ENCODE data around the gene LCN15. TPM values are rescaled to one million over a fixed set of nuclear protein-coding genes. Genes with fewer than 3 reads are reported as not detected.
A peak's percentile ranks its signal among the peaks of the same experiment; 100 is the strongest.
"Not testable (repeated sequence)": the region's sequence is repeated elsewhere in the genome, so short reads cannot be mapped to it uniquely, and the experiment has no call there.

LCN15 gene
- total RNA-seq, 6 experiments from 2014 or later = not detected

DNA sequence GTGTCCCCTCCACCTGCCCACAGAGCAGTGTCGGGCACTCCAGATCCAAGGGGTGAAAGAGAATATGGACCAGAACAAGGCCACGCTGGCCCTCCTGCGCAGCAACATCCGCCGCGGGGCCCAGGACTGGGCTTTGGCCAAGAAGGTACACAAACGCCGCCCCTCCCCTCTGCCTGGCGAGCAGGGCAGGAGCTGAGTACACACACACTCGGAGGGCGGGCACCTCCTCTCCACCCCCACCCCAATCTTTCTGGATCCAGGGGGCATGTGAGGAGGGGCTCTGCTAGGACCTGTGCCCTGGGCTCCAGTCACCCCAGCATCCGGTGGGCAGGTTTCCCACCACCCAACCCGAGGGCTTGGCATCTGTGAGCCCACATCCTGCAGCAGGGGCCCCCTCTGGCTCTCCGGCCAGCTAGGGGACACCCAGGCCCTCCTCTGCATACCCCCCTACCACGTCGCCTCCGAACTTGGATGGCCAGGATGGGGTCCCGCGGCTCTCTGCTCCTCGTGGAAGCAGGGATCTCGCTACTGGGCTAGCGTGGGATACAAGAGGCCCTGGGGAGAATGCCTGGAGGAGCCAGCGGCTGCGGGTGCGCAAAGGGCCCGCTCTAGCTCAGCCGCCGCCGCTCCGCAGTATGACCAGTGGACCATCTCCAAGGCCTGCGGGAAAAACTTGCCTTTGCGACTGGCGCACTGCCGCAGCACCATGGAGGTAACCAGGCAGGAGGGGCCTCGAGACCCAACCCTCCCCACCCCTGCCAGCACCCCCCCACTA, 34.9 kb upstream of the LCN15 start:
- no peaks in the 10 kb centered on the region for H3K27me3 ChIP-seq
- 7% methylated on average over 5 of the region's 35 CpGs for WGBS (ENCODE audit: insufficient coverage, low coverage, low lambda C conversion rate, missing lambda C conversion rate)
- ATAC-seq (peak; percentile 56 to 62 (median 57)), DNase-seq (peak; percentile 71 to 77 (median 75))
- H3K9me3 ChIP-seq = no peaks in the 10 kb centered on the region
- peaks cover 0 to 25% (median 13%) of the 10 kb centered on the region in 4 donors for H3K4me1 ChIP-seq
- no peak overlapping the region for H3K27ac ChIP-seq
- H3K36me3 ChIP-seq = no peaks in the 10 kb centered on the region
- H3K4me3 ChIP-seq = peak overlapping the region in 2 of 3 donors; percentile 38 to 39
- intact Hi-C loops (cut with DNase I) = no loop called here
- TF ChIP-seq, protein P1, sequence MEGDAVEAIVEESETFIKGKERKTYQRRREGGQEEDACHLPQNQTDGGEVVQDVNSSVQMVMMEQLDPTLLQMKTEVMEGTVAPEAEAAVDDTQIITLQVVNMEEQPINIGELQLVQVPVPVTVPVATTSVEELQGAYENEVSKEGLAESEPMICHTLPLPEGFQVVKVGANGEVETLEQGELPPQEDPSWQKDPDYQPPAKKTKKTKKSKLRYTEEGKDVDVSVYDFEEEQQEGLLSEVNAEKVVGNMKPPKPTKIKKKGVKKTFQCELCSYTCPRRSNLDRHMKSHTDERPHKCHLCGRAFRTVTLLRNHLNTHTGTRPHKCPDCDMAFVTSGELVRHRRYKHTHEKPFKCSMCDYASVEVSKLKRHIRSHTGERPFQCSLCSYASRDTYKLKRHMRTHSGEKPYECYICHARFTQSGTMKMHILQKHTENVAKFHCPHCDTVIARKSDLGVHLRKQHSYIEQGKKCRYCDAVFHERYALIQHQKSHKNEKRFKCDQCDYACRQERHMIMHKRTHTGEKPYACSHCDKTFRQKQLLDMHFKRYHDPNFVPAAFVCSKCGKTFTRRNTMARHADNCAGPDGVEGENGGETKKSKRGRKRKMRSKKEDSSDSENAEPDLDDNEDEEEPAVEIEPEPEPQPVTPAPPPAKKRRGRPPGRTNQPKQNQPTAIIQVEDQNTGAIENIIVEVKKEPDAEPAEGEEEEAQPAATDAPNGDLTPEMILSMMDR (IDR thresholded peaks at IDR 0.05) = no peak
- no peak for TF ChIP-seq POLR2A (IDR thresholded peaks at IDR 0.05)

DNA sequence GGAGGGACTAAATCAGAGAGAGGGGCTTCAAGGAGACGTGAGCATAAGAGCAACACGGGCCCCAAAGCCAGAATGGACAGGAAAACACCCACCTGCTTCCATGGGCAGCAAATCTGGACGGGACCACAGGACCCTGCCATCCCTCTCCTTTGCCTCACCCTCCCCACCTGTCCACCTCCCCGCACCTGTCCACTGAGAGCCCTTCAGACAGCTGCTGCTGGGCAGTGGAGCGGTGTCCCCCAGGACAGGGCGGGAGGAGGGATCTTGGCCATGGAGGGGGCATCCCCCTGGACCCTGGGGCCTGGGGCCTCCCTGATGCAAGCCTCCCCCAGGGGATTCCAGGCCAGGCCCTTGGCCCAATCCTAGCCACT, 34.4 kb upstream of the LCN15 start:
- TF ChIP-seq, protein P1 (IDR thresholded peaks at IDR 0.05) = no peak
- no peak for TF ChIP-seq POLR2A (IDR thresholded peaks at IDR 0.05)
- WGBS (ENCODE audit: insufficient coverage, low coverage, low lambda C conversion rate, missing lambda C conversion rate) = no CpG with 5 or more reads among the region's 6 CpGs
- intact Hi-C loops (cut with DNase I) = no loop called here
- peaks cover 0 to 25% (median 13%) of the 10 kb centered on the region in 4 donors for H3K4me1 ChIP-seq
- H3K36me3 ChIP-seq = no peaks in the 10 kb centered on the region
- no peak overlapping the region for H3K4me3 ChIP-seq
- no peak for ATAC-seq
- H3K27me3 ChIP-seq = no peaks in the 10 kb centered on the region
- H3K9me3 ChIP-seq = no peaks in the 10 kb centered on the region
- DNase-seq = no peak
- H3K27ac ChIP-seq = no peak overlapping the region

DNA sequence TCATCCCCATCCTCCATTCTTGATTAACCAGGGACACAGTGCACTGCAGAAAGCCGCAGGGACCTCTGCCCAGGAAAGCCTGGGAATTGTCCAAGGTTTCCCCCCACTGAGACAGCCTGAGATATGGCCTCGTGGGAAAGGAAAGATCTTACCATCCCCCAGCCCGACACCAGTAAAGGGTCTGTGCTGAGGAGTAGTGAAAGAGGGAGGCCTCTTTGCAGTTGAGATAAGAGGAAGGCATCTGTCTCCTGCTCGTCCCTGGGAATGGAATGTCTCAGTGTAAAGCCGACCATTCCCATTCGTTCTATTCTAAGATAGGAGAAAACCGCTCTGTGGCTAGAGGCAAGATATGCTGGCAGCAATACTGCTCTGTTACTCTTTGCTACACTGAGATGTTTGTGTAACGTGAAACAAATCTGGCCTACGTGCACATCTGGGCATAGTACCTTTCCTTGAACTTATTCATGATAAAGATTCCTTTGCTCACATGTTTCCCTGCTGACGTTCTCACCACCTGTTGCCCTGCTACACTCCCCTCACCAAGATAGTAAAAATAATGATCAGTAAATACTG, 32.5 kb upstream of the LCN15 start:
- DNase-seq; H3K27ac ChIP-seq; H3K4me3 ChIP-seq; H3K36me3 ChIP-seq; intact Hi-C loops (cut with DNase I); ATAC-seq; H3K9me3 ChIP-seq; H3K27me3 ChIP-seq: not testable (repeated sequence)
- 19% methylated on average over 10 of the region's 10 CpGs for WGBS (ENCODE audit: insufficient coverage, low coverage, low lambda C conversion rate, missing lambda C conversion rate)
- H3K4me1 ChIP-seq = peaks cover 0 to 29% (median 15%) of the 10 kb centered on the region in 4 donors

DNA sequence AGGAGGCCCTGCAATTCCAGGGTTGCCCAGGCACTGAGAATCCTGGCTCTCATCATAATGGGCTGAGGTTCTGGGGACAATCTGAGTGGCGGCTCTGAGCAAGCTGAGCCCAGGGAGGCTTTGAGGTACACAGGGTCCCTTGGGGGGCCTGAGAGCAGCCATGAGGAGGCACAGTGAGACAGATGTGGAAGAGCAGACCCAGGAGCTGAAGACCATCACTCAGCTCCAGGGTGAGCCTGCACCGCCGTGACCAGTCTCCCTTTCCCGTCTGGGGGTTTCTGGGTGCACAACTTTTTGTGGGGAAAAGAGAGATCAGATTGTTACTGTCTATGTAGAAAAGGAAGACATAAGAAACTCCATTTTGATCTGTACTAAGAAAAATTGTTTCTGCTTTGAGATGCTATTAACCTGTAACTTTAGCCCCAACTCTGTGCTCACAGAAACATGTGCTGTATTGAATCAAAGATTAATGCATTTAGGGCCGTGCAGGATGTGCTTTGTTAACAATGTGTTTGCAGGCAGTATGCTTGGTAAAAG, 32.0 kb upstream of the LCN15 start, which contains the start of gene CCDC183:
TSS of gene CCDC183 (plus strand) at position 101 of the 537 bp plus-strand sequence. CDS start at position 161, 60 bp downstream.
- TF ChIP-seq, protein P1 (IDR thresholded peaks at IDR 0.05) = no peak
- TF ChIP-seq POLR2A (IDR thresholded peaks at IDR 0.05) = no peak
- no peaks in the 10 kb centered on the region for H3K27me3 ChIP-seq
- intact Hi-C loops (cut with DNase I) = no loop called here
- no peaks in the 10 kb centered on the region for H3K36me3 ChIP-seq
- peaks cover 0 to 33% (median 17%) of the 10 kb centered on the region in 4 donors for H3K4me1 ChIP-seq
- H3K4me3 ChIP-seq = no peak within 1 kb of the TSS
- ATAC-seq = no peak
- no peaks in the 10 kb centered on the region for H3K9me3 ChIP-seq
- WGBS (ENCODE audit: insufficient coverage, low coverage, low lambda C conversion rate, missing lambda C conversion rate) = 48% methylated on average over 4 of the region's 5 CpGs
- H3K27ac ChIP-seq = no peak within 1 kb of the TSS
- no peak for DNase-seq

DNA sequence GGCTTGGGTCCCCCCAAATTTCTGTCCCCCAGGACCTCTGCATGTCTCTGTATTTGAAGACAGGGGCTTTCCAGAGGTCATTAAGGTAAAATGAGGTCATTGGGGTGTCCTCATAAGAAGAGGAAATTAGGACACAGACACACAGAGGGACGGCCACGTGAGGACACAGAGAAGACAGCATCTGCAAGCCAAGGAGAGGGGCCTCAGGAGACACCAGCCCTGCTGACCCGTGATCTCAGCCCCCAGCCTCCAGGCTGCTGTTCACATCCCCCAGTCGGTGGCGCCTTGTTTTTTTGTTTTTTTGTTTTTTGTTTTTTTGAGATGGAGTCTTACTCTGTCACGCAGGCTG, 30.7 kb upstream of the LCN15 start:
- intact Hi-C loops (cut with DNase I) = no loop called here
- no peaks in the 10 kb centered on the region for H3K9me3 ChIP-seq
- no peak overlapping the region for H3K4me3 ChIP-seq
- no peak overlapping the region for H3K27ac ChIP-seq
- H3K36me3 ChIP-seq = no peaks in the 10 kb centered on the region
- TF ChIP-seq, protein P1 (IDR thresholded peaks at IDR 0.05) = no peak
- no peak for TF ChIP-seq POLR2A (IDR thresholded peaks at IDR 0.05)
- H3K4me1 ChIP-seq = peaks cover 0 to 30% (median 15%) of the 10 kb centered on the region in 4 donors
- H3K27me3 ChIP-seq = no peaks in the 10 kb centered on the region
- ATAC-seq (no peak), DNase-seq (no peak)
- 20% methylated on average over 1 of the region's 6 CpGs for WGBS (ENCODE audit: insufficient coverage, low coverage, low lambda C conversion rate, missing lambda C conversion rate)
